Inflammatory macrophage treated with lipopolysaccharide for 1 hour (primary cell): ENCODE data around the gene USP34.
"Not testable (repeated sequence)": the region's sequence is repeated elsewhere in the genome, so short reads cannot be mapped to it uniquely, and the experiment has no call there.

ENCODE experiments used
- DNase-seq, 2 donors: peaks; one replicate each; pipeline ENCODE4 v3.0.0-alpha.2; 2020 to 2022

USP34 gene

GRCh38 chr2:61470965-61471904 is at the start of gene USP34:
Gene USP34 (minus strand): TSS chr2:61471087. CDS start chr2:61470692, 395 bp downstream.
- DNase-seq: peak; percentile 87 to 93

- no peak for DNase-seq
Observed at GRCh38 chr2:61520261-61520660, 49.4 kb upstream of the USP34 start.

GRCh38 chr2:61512768-61513398 is 42.0 kb upstream of the USP34 start:
- DNase-seq: no peak

- no peak for DNase-seq
Observed at GRCh38 chr2:61510674-61511671, 40.1 kb upstream of the USP34 start.

- DNase-seq: no peak
Observed at GRCh38 chr2:61504949-61505348, 34.1 kb upstream of the USP34 start.

- DNase-seq: no peak
Observed at GRCh38 chr2:61499060-61499459, 28.2 kb upstream of the USP34 start.

- no peak for DNase-seq
Observed at GRCh38 chr2:61493523-61493942, 22.6 kb upstream of the USP34 start.

GRCh38 chr2:61492476-61492875 is 21.6 kb upstream of the USP34 start:
- no peak for DNase-seq

- DNase-seq: no peak
Observed at GRCh38 chr2:61485281-61485680, 14.4 kb upstream of the USP34 start.

GRCh38 chr2:61478086-61478485 is 7.2 kb upstream of the USP34 start:
- no peak for DNase-seq

- not testable (repeated sequence) for DNase-seq
Observed at GRCh38 chr2:61476929-61477589, 6.2 kb upstream of the USP34 start.

- peak in 1 of 2 donors; percentile 6 for DNase-seq
Observed at GRCh38 chr2:61471905-61472805, 1.3 kb upstream of the USP34 start.

- peak; percentile 31 to 51 for DNase-seq
Observed at GRCh38 chr2:61470122-61470951, 550 bp downstream of the USP34 start.

- peak in 1 of 2 donors; percentile 10 for DNase-seq
Observed at GRCh38 chr2:61469424-61470121, 1.3 kb downstream of the USP34 start.

GRCh38 chr2:61468231-61468630 is 2.7 kb downstream of the USP34 start:
- not testable (repeated sequence) for DNase-seq

GRCh38 chr2:61465045-61465444 is 5.8 kb downstream of the USP34 start:
- DNase-seq: no peak

GRCh38 chr2:61463769-61464475 is 7.0 kb downstream of the USP34 start:
- no peak for DNase-seq

GRCh38 chr2:61461404-61461803 is 9.5 kb downstream of the USP34 start:
- no peak for DNase-seq

GRCh38 chr2:61460163-61460562 is 10.7 kb downstream of the USP34 start:
- peak; percentile 40 to 59 for DNase-seq
